HK-2 (cell line): ENCODE results near the gene TANGO6.
"Not testable (repeated sequence)": the region's sequence is repeated elsewhere in the genome, so short reads cannot be mapped to it uniquely, and the experiment has no call there.

ENCODE experiments used
- DNase-seq: peaks from one replicate; pipeline ENCODE4 v3.0.0-alpha.2; 2018; ENCODE audit not compliant: unreplicated experiment

TANGO6 gene

GRCh38 chr16:69012906-69013305 is 169.6 kb downstream of the TANGO6 start:
- DNase-seq: no peak

GRCh38 chr16:69013991-69014390 is 170.7 kb downstream of the TANGO6 start:
- DNase-seq: no peak

GRCh38 chr16:69014811-69015210 is 171.5 kb downstream of the TANGO6 start:
- DNase-seq: no peak

- DNase-seq: peak; percentile 60
Measured at GRCh38 chr16:69017036-69017783, 173.9 kb downstream of the TANGO6 start.

- no peak for DNase-seq
Measured at GRCh38 chr16:69019811-69020210, 176.5 kb downstream of the TANGO6 start.

GRCh38 chr16:69029121-69029520 is 185.8 kb downstream of the TANGO6 start:
- no peak for DNase-seq

GRCh38 chr16:69031877-69032301 is 188.6 kb downstream of the TANGO6 start:
- no peak for DNase-seq

GRCh38 chr16:69033151-69033949 is 190.0 kb downstream of the TANGO6 start:
- DNase-seq: no peak

- no peak for DNase-seq
Measured at GRCh38 chr16:69035375-69035774, 192.0 kb downstream of the TANGO6 start.

GRCh38 chr16:69036399-69037091 is 193.2 kb downstream of the TANGO6 start:
- no peak for DNase-seq

GRCh38 chr16:69037373-69038160 is 194.2 kb downstream of the TANGO6 start:
- no peak for DNase-seq

- DNase-seq: no peak
Measured at GRCh38 chr16:69039333-69039941, 196.1 kb downstream of the TANGO6 start.

GRCh38 chr16:69040144-69040909 is 197.0 kb downstream of the TANGO6 start:
- DNase-seq: no peak

- DNase-seq: no peak
Measured at GRCh38 chr16:69048328-69049120, 205.2 kb downstream of the TANGO6 start.

GRCh38 chr16:69049146-69049545 is 205.8 kb downstream of the TANGO6 start:
- DNase-seq: no peak

- no peak for DNase-seq
Measured at GRCh38 chr16:69049603-69050375, 206.5 kb downstream of the TANGO6 start.

- not testable (repeated sequence) for DNase-seq
Measured at GRCh38 chr16:69051517-69051830, 208.1 kb downstream of the TANGO6 start.

- DNase-seq: no peak
Measured at GRCh38 chr16:69055008-69055407, 211.7 kb downstream of the TANGO6 start.

- no peak for DNase-seq
Measured at GRCh38 chr16:69055980-69056379, 212.6 kb downstream of the TANGO6 start.
